HepG2 (cell line): ENCODE measurements around the gene CAD. TPM values are rescaled to one million over a fixed set of nuclear protein-coding genes. Genes with fewer than 3 reads are reported as not detected.

ENCODE experiments used
- ATAC-seq: fragments of 200-7000 bp; cut with Tn5 transposase; 3 replicates; pipeline ENCODE4 v1.9.1; 2020; ENCODE audit warnings: mild to moderate bottlenecking, moderate library complexity
- BruUV-seq: library from RNA; stranded (reverse); fragments of 400-500 nt; replicated peaks from 2 replicates; lab custom pipeline; 2021; lab: Mats Ljungman, UMichigan
- CTCF ChIA-PET: fragments of 300-600 bp; formaldehyde crosslinking; extraction: SDS; loops from one replicate; lab custom pipeline; 2021; ENCODE audit warnings: low total read pairs, inconsistent platforms, low intra/inter-chr PET ratio; lab: Yijun Ruan, JAX
- POLR2A ChIA-PET: fragments of 350-600 bp; sonication (Branson Sonifier 250); formaldehyde crosslinking; loops from one replicate; lab custom pipeline; 2020; ENCODE audit warnings: antibody characterized with exemption, inconsistent platforms; lab: Yijun Ruan, JAX
- DNase-seq: peaks from one replicate; pipeline ENCODE4 v3.0.0-alpha.2; 2015; ENCODE audit warnings: low spot score
- FAIRE-seq: peaks from 3 replicates; lab custom pipeline; 2011; peaks lifted over from hg19 to GRCh38; lab: Jason Lieb, UNC
- H2AFZ ChIP-seq: one replicate; pipeline ENCODE4 v1.6.1; 2011; ENCODE audit warnings: low read length, inconsistent platforms
- H3K27ac ChIP-seq: fragments of 300-600 bp; 3 replicates; pipeline ENCODE4 v1.8.0; 2011; ENCODE audit warnings: mixed run types, mild to moderate bottlenecking, mixed read lengths, low read length, inconsistent platforms; ENCODE audit not compliant: insufficient read depth; ENCODE audit errors: extremely low read length
- H3K27me3 ChIP-seq, 2 experiments: fragments of 200-600 bp in 1 of 2; 2 replicates in 1 of 2; 3 replicates in 1 of 2; pipeline versions ENCODE4 v1.6.0 to v1.8.0; 2011; ENCODE audit warnings: low read length in 2 of 2, mild to moderate bottlenecking in 2 of 2, moderate library complexity in 2 of 2, inconsistent platforms in 1 of 2; ENCODE audit not compliant: insufficient read depth in 2 of 2, control insufficient read depth in 1 of 2
- H3K36me3 ChIP-seq, 2 experiments: fragments of 200-600 bp in 1 of 2; replicated peaks in 1 of 2; 2 replicates in 1 of 2; 3 replicates in 1 of 2; pipeline versions ENCODE4 v1.5.1 to v1.8.0; 2011; ENCODE audit warnings: low read length in 2 of 2, inconsistent platforms in 1 of 2; ENCODE audit not compliant: insufficient read depth in 2 of 2, control insufficient read depth in 1 of 2
- H3K4me1 ChIP-seq: 2 replicates; pipeline ENCODE4 v1.5.1; 2012; ENCODE audit warnings: low read length, inconsistent platforms; ENCODE audit not compliant: insufficient read depth
- H3K4me2 ChIP-seq: 2 replicates; pipeline ENCODE4 v1.6.0; 2011; ENCODE audit warnings: low read depth, low read length, inconsistent platforms
- H3K4me3 ChIP-seq, 3 experiments: fragments of 200-600 bp in 1 of 3; sonication (generic), shearing (Covaris generic) in 1 of 3; replicated peaks in 1 of 3; 2 replicates each; pipeline ENCODE4 v1.5.1; 2011 to 2016; ENCODE audit warnings: low read length in 3 of 3, inconsistent platforms in 2 of 3, low read depth in 2 of 3, mild to moderate bottlenecking in 2 of 3, control low read depth in 1 of 3, mixed read lengths in 1 of 3; ENCODE audit not compliant: insufficient read depth in 1 of 3
- H3K79me2 ChIP-seq: one replicate; pipeline ENCODE4 v1.6.1; 2011; ENCODE audit warnings: low read length, inconsistent platforms; ENCODE audit not compliant: insufficient read depth
- H3K9ac ChIP-seq: 2 replicates; pipeline ENCODE4 v1.6.0; 2011; ENCODE audit warnings: mild to moderate bottlenecking, low read depth, low read length, inconsistent platforms; ENCODE audit not compliant: insufficient read depth
- H3K9me3 ChIP-seq: 2 replicates; pipeline ENCODE4 v1.5.1; 2012; ENCODE audit warnings: mild to moderate bottlenecking, low read length
- H4K20me1 ChIP-seq: 2 replicates; pipeline ENCODE4 v1.6.0; 2011; ENCODE audit warnings: inconsistent platforms, mild to moderate bottlenecking, low read length, moderate library complexity; ENCODE audit not compliant: insufficient read depth
- AKNA ChIP-seq: sonication (generic); formaldehyde crosslinking; IDR thresholded peaks from 2 replicates; pipeline ENCODE4 v1.4.0; 2020; ENCODE audit warnings: missing genetic modification reagents, borderline replicate concordance
- ATF6 ChIP-seq: sonication (generic); formaldehyde crosslinking; conservative IDR thresholded peaks from 2 replicates; pipeline ENCODE4 v1.4.0; 2020; ENCODE audit warnings: missing genetic modification reagents
- FOXO1 ChIP-seq: sonication (generic); formaldehyde crosslinking; IDR thresholded peaks from 2 replicates; pipeline ENCODE4 v1.4.0; 2020; ENCODE audit warnings: missing genetic modification reagents
- FOXO4 ChIP-seq: sonication (generic); formaldehyde crosslinking; conservative IDR thresholded peaks from 2 replicates; pipeline ENCODE4 v1.8.1; 2023; ENCODE audit warnings: missing genetic modification reagents
- KLF16 ChIP-seq, 2 experiments: sonication (generic) in 1 of 2; formaldehyde crosslinking in 1 of 2; IDR thresholded peaks; 2 replicates each; pipeline versions ENCODE4 v1.6.1 to v1.8.0; 2016 to 2023; ENCODE audit warnings: missing genetic modification reagents in 2 of 2, missing compliant biosample characterization in 1 of 2
- KMT2A ChIP-seq: sonication (generic); formaldehyde crosslinking; IDR thresholded peaks from 2 replicates; pipeline ENCODE4 v1.4.0; 2020; ENCODE audit warnings: missing genetic modification reagents
- MTF1 ChIP-seq: sonication (generic); formaldehyde crosslinking; IDR thresholded peaks from 2 replicates; pipeline ENCODE4 v1.5.0; 2020; ENCODE audit warnings: missing genetic modification reagents
- NCOA5 ChIP-seq: sonication (generic); formaldehyde crosslinking; IDR thresholded peaks from 2 replicates; pipeline ENCODE4 v1.4.0; 2020; ENCODE audit warnings: missing genetic modification reagents
- SP2 ChIP-seq: sonication (generic); formaldehyde crosslinking; IDR thresholded peaks from 2 replicates; pipeline ENCODE4 v1.5.1; 2020; ENCODE audit warnings: mild to moderate bottlenecking, missing genetic modification reagents
- SYNCRIP ChIP-seq: fragments of 200-400 bp; formaldehyde crosslinking; IDR thresholded peaks from 2 replicates; pipeline ENCODE4 v1.6.1; 2018; ENCODE audit warnings: mild to moderate bottlenecking, low read depth, low read length; ENCODE audit not compliant: insufficient read depth
- ZBTB8A ChIP-seq: sonication (generic); formaldehyde crosslinking; IDR thresholded peaks from 2 replicates; pipeline ENCODE4 v1.4.0; 2020; ENCODE audit warnings: mild to moderate bottlenecking, low read depth, missing genetic modification reagents, borderline replicate concordance
- ZNF326 ChIP-seq: sonication (generic); formaldehyde crosslinking; IDR thresholded peaks from 2 replicates; pipeline ENCODE4 v1.4.0; 2020; ENCODE audit warnings: missing genetic modification reagents, borderline replicate concordance
- ZNF547 ChIP-seq: sonication (generic); formaldehyde crosslinking; IDR thresholded peaks from 2 replicates; pipeline ENCODE4 v1.5.1; 2020; ENCODE audit warnings: mild to moderate bottlenecking, missing genetic modification reagents
- ZSCAN31 ChIP-seq: sonication (generic); formaldehyde crosslinking; IDR thresholded peaks from 2 replicates; pipeline ENCODE4 v1.5.0; 2020; ENCODE audit warnings: low read depth, mild to moderate bottlenecking, missing genetic modification reagents
- WGBS: methylation state at CpG from one replicate; pipeline ENCODE4 v1.1.6; 2017; ENCODE audit warnings: low lambda C conversion rate; 5-methylcytosine and 5-hydroxymethylcytosine counted together
- in situ Hi-C: cut with HindIII; loops from 2 replicates; pipeline ENCODE4 v1.10.0; 2017; ENCODE audit warnings: low pct_unique_long_range_greater_than_20kb; ENCODE audit not compliant: extremely low pct_ligation_motif_present
- intact Hi-C: fragments of 100-400 bp; cut with micrococcal nuclease; formaldehyde crosslinking; loops from one replicate; pipeline ENCODE4 v1.10.0; 2022; ENCODE audit not compliant: unreplicated experiment
- polyA plus RNA-seq, 8 experiments: library from polyadenylated mRNA; depleted of rRNA in 3 of 8; stranded (reverse) in 7 of 8; unstranded in 1 of 8; fragments of >200 nt; fragmentation: Illumina TruSeq in 4 of 8; extraction: Trizol in 4 of 8; gene quantifications; 2 replicates each; pipeline versions ENCODE4 v1.2.1 to v1.2.3, GENCODE V29; 2011 to 2016; ENCODE audit warnings: low read depth in 4 of 8, missing spikeins in 1 of 8, mixed read lengths in 1 of 8; ENCODE audit not compliant: insufficient read depth in 1 of 8
- total RNA-seq, 5 experiments: library from RNA; depleted of rRNA; stranded (reverse); fragments of >200 nt; fragmentation: Illumina TruSeq; extraction: Trizol; gene quantifications; 2 replicates each; pipeline ENCODE4 v1.2.3, GENCODE V29; 2016; ENCODE audit warnings: low read depth in 1 of 5
- TF ChIP-seq, protein P1 (sequence below): sonication (generic); formaldehyde crosslinking; IDR thresholded peaks from 2 replicates; pipeline ENCODE4 v1.9.0; 2021; ENCODE audit warnings: missing genetic modification reagents, borderline replicate concordance

Gene CAD
- total and polyA plus RNA-seq, 2 of the 13 experiments (the other 11 are each of a cell fraction or from before 2014, with no cell fraction given) = 21.7 to 37.0 TPM

GRCh38 chr2:27251766-27252165 is 34.6 kb downstream of the CAD start:
- POLR2A ChIA-PET = interaction anchor here (1.3 to 1.4 kb wide), 2 partner anchors 12 to 50 kb away, joined by 3 read pairs; no protein-coding TSS in a partner anchor
- Histone ChIP-seq H3K27me3 (peaks cover 0 to 13% of the 10 kb centered on the region in 2 experiments; a peak in 4 of 5 replicates), H3K36me3 (no peaks in the 10 kb centered on the region), H4K20me1 (no peaks in the 10 kb centered on the region), H3K9ac (no peak overlapping the region), H3K79me2 (no peaks in the 10 kb centered on the region), H3K4me3 (no peak overlapping the region), H3K9me3 (no peaks in the 10 kb centered on the region), H3K27ac (no peak overlapping the region), H3K4me1 (peaks cover 25% of the 10 kb centered on the region), H3K4me2 (no peak overlapping the region), H2AFZ (no peak overlapping the region)
- no peak for FAIRE-seq
- DNase-seq = no peak
- no TSS peak for BruUV-seq
- in situ Hi-C loops (no loop called here), intact Hi-C loops (loop anchor here (10.0 kb wide), 1 partner anchor 123 kb away; the partner anchor contains the start of genes EIF2B4 and SNX17)
- CTCF ChIA-PET = interaction anchor here (3.6 kb wide), 1 partner anchor 27 kb away, joined by 22 read pairs; no protein-coding TSS in a partner anchor
- ATAC-seq = no peak
- 68% methylated on average over 13 of the region's 13 CpGs for WGBS
- TF ChIP-seq KLF16 (CRISPR knock-in tag; IDR thresholded peaks at IDR 0.05) (no peak), ZNF326 (CRISPR knock-in tag) (no peak), ZBTB8A (no peak), ATF6 (CRISPR knock-in tag) (no peak), ZNF547 (CRISPR knock-in tag) (no peak), KMT2A (no peak), SP2 (no peak), NCOA5 (CRISPR knock-in tag) (no peak), AKNA (CRISPR knock-in tag) (no peak), FOXO1 (no peak), FOXO4 (CRISPR knock-in tag) (no peak), MTF1 (no peak), SYNCRIP (no peak), ZSCAN31 (CRISPR knock-in tag) (no peak)
- TF ChIP-seq, protein P1, sequence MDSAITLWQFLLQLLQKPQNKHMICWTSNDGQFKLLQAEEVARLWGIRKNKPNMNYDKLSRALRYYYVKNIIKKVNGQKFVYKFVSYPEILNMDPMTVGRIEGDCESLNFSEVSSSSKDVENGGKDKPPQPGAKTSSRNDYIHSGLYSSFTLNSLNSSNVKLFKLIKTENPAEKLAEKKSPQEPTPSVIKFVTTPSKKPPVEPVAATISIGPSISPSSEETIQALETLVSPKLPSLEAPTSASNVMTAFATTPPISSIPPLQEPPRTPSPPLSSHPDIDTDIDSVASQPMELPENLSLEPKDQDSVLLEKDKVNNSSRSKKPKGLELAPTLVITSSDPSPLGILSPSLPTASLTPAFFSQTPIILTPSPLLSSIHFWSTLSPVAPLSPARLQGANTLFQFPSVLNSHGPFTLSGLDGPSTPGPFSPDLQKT (CRISPR knock-in tag) = no peak
